ENCODE results near the gene FRMPD4. TPM values are rescaled to one million over a fixed set of nuclear protein-coding genes. Genes with fewer than 3 reads are reported as not detected.
"Not testable (repeated sequence)": the region's sequence is repeated elsewhere in the genome, so short reads cannot be mapped to it uniquely, and the experiment has no call there.

The FRMPD4 gene
- total RNA-seq, 1 experiment from 2014 or later: 0.64 TPM

DNA sequence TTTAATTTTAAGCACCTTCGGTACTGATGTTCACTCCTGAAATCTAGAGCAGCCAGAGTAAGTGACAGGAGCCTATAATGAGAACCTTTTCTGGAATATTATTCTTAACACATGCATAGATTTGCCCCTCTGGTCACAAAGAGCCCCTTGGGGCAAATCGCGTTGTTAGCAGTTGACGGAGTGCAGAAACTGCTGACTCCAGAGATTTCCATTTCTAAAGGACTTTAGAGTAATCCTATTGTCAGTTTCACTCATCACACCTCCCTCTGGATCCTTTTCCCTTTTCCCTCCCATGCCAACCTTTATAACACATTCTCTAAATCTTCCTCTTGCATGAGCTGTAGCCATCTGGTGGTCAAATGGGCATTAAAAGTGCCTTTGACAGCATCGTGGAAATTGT, 388.0 kb downstream of the FRMPD4 start:
- no peak for DNase-seq (ENCODE audit: low spot score)

- DNase-seq (ENCODE audit: low spot score): not testable (repeated sequence)
Observed at GRCh38 chrX:12538096-12538495, 399.8 kb downstream of the FRMPD4 start.

GRCh38 chrX:12542251-12542650, 404.0 kb downstream of the FRMPD4 start:
- not testable (repeated sequence) for DNase-seq (ENCODE audit: low spot score)

- DNase-seq (ENCODE audit: low spot score): no peak
Observed at GRCh38 chrX:12548341-12548740, 410.1 kb downstream of the FRMPD4 start.

- DNase-seq (ENCODE audit: low spot score): peak; percentile 59
Observed at GRCh38 chrX:12548746-12549145, 410.5 kb downstream of the FRMPD4 start.

GRCh38 chrX:12554206-12554605, 415.9 kb downstream of the FRMPD4 start:
- no peak for DNase-seq (ENCODE audit: low spot score)

- DNase-seq (ENCODE audit: low spot score): peak; percentile 4
Observed at GRCh38 chrX:12563121-12563520, 424.8 kb downstream of the FRMPD4 start.

GRCh38 chrX:12564221-12564620, 425.9 kb downstream of the FRMPD4 start:
- DNase-seq (ENCODE audit: low spot score): no peak

DNA sequence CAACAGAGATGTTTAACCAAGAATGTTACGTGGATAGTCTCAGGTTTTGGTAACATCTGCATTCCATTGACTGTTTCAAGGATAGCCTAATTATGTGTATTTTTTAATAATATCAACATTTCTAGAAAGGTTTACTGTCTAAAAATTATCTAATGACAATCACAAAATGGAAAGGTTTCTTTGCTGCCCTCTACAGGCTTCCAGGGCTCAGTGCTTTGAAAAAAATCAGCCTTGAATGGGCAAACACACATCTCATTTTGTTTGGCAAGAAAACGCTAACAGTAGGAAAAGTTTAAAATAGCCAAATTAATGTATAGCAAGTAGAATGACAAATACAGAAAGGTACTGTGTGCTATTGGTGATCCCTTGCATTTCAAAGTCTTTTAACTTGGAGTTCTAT, 429.6 kb downstream of the FRMPD4 start:
- DNase-seq (ENCODE audit: low spot score): peak; percentile 32

DNA sequence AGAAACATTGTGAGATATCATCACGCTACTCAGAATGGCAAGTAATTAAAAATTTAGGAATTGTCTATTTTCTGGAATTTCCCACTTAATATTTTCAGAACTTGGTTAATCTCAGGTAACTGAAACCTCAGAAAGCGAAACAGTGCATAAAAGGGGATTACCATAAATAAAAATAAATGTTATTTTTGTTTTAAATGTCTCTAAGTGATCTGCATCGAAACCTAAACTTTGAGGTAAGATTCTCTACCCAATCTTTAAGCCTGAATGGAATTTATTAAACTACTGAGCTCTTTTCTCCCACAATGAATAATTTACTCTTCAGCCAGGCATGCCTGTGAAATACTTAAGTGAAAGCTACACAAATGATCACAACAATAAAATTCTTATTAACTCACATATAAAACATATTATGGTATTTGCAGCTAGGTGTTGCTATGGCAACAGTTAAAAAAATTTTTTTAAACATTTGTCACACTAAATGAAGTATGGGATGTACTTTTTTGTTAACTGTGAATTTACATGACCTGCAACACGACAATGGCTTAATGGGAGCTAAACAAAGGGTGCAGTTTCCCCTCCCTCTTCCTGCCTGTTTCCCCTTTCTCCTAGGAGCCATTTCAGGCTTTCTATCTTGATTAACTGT, 432.7 kb downstream of the FRMPD4 start:
- DNase-seq (ENCODE audit: low spot score): no peak

GRCh38 chrX:12579311-12579710, 441.0 kb downstream of the FRMPD4 start:
- no peak for DNase-seq (ENCODE audit: low spot score)

GRCh38 chrX:12580548-12580947, 442.3 kb downstream of the FRMPD4 start:
- DNase-seq (ENCODE audit: low spot score): peak; percentile 34

DNA sequence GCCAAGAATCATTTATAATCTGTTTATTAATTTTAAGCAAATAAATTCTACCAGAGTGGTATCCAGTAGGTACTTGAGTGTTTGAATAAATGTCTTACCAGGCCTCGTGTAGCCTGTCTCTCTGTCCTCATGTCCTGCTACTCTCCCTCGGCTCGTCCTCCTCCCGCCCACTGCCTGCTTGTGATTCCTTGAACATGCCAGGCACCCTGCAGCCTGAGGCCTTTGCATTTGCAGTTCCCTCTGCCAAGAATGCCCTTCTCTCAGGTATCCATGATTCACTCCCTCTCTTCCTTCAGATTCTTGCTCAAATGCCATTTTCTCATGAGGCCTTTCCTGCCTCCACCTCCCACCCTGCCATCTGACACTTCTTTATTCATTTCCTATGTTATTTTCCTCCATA, 443.3 kb downstream of the FRMPD4 start:
- DNase-seq (ENCODE audit: low spot score): no peak

DNA sequence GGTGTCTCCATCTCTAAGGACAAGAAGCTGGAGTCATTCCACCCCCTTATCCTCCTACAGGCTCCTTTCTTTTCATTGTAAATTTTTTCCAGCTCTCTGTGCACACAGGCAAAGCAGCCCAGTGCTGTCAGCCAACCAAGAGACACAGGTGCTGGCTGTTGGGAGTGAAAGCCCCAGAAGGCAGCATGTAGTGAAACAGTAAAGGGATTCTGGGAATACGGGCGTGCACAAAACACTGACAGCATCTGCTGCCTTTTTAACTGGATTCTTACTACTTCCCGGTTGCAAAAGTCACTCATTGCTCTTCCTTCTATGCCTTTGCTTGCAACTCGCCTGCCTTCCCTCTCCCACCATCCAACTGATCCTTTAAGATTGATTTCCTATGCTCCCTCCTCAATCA, 444.4 kb downstream of the FRMPD4 start:
- no peak for DNase-seq (ENCODE audit: low spot score)

GRCh38 chrX:12583543-12583942, 445.3 kb downstream of the FRMPD4 start:
- DNase-seq (ENCODE audit: low spot score): no peak

- no peak for DNase-seq (ENCODE audit: low spot score)
Observed at GRCh38 chrX:12595720-12596119, 457.4 kb downstream of the FRMPD4 start.

DNA sequence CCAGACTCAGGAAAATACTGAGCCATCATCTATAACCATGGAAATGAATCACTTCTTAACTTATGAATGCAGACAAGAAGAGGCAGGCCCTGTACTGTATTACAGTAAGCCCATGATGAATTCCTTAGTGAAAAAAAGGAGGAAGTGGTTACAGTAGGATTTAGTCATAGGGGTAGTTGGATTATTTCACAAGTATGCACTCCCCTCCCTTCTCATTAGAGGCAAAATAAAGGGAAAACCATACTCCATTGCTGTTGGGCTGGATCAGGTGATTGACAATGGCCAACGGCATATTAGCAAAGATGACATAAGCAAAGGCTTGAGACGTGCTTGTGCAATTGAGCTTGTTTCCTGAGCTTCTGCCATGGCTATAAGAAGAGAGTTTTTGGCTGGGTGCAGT, 471.8 kb downstream of the FRMPD4 start:
- DNase-seq (ENCODE audit: low spot score): peak; percentile 94

- no peak for DNase-seq (ENCODE audit: low spot score)
Observed at GRCh38 chrX:12611471-12611870, 473.2 kb downstream of the FRMPD4 start.

DNA sequence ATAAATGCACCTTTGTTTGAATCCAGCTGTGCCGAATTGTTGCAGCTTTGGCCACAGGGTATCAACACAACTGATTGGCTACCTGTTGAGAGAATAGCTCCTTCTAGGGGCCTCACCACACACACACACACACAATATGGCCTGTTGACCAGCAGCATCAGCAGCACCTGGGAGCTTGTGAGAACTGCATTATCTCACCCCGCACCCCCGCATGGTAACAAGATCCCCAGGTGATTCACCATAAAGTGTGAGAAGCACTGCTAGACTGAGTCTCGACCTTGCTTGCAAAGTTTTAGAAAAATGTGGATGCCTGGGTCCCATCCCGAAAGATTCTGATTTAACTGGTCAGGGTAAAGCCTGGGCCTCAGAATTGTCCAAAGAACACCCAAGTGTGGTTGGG, 476.0 kb downstream of the FRMPD4 start:
- no peak for DNase-seq (ENCODE audit: low spot score)

DNA sequence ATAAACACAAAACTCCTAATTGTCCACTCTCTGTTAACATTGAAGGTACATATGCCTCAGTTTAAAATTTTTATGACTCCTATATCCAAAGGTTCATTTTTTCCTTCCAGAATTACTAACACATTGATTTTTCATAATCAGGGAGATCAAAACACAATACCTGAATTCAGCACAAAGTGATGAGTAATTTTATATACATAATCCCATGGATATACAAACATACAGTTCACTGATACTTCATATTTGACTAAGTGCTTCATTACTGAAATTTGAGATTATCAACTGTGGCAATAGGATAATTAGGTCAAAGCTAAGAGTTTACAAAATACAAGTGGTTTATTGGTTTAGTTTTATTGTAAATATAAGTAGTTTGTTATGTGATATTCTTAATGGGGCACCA, 476.8 kb downstream of the FRMPD4 start:
- no peak for DNase-seq (ENCODE audit: low spot score)

DNA sequence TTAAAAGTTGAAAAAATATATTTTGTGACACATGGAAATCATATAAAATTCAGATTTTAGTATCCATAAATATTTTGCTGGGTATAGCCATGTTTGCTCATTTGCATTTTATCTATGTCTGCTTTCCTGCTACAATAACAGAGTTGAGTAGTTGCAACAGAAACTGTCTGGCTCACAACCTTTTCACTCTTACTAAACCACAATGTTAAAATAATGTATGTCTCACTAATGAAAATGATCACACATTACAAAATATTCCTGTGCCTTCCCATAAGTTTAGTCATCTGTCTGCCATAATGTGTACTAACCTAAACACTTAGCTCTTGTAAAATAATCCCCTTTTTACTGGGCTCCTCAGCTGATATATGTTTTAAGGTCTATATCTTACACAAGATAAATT, 479.0 kb downstream of the FRMPD4 start:
- no peak for DNase-seq (ENCODE audit: low spot score)

DNA sequence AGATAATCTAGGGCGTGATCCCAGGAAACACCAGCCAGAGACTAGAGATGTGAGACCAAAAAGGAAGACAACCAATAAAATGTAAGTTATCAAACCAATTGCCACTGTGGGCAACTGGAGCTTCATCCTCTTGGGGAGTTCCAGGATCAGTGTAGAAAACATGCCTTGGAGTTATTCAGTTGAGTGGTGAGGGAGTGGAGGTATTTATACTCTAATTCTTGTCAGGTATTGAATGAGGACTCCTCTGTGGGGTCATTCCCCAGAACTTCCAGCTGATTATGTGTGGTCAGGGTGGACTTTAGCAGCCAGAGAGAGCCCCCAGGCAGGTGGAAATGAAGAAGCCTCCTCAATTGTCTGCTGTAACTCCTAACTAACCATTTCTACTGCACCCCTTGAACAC, 509.0 kb downstream of the FRMPD4 start:
- no peak for DNase-seq (ENCODE audit: low spot score)

- DNase-seq (ENCODE audit: low spot score): no peak
Observed at GRCh38 chrX:12648995-12649394, 510.7 kb downstream of the FRMPD4 start.

- no peak for DNase-seq (ENCODE audit: low spot score)
Observed at GRCh38 chrX:12657433-12657832, 519.2 kb downstream of the FRMPD4 start.
